Stomach (tissue), 4 donors: ENCODE measurements around the gene SPTLC2.

Experiments used
- POLR2A ChIP-seq, 4 donors: fragments of 450-650 bp; IDR thresholded peaks; one replicate each; pipeline ENCODE4 v1.6.1; 2016; ENCODE audit warnings: antibody characterized with exemption in 4 of 4, control low read depth in 2 of 4, mild to moderate bottlenecking in 1 of 4, moderate library complexity in 1 of 4
- TF ChIP-seq, protein P1 (sequence below), 7 experiments: fragments of 450-650 bp in 4 of 7; fragments of 200-600 bp in 3 of 7; sonication (generic) in 3 of 7; IDR thresholded peaks; one replicate each; pipeline ENCODE4 v1.5.1; 2016 to 2019; ENCODE audit warnings: antibody characterized with exemption in 7 of 7, control low read depth in 2 of 7, mild to moderate bottlenecking in 1 of 7

GRCh38 chr14:77579065-77579464 lies 37.4 kb downstream of the SPTLC2 start:
- TF ChIP-seq POLR2A (IDR thresholded peaks at IDR 0.05) = no peak
- TF ChIP-seq, protein P1, sequence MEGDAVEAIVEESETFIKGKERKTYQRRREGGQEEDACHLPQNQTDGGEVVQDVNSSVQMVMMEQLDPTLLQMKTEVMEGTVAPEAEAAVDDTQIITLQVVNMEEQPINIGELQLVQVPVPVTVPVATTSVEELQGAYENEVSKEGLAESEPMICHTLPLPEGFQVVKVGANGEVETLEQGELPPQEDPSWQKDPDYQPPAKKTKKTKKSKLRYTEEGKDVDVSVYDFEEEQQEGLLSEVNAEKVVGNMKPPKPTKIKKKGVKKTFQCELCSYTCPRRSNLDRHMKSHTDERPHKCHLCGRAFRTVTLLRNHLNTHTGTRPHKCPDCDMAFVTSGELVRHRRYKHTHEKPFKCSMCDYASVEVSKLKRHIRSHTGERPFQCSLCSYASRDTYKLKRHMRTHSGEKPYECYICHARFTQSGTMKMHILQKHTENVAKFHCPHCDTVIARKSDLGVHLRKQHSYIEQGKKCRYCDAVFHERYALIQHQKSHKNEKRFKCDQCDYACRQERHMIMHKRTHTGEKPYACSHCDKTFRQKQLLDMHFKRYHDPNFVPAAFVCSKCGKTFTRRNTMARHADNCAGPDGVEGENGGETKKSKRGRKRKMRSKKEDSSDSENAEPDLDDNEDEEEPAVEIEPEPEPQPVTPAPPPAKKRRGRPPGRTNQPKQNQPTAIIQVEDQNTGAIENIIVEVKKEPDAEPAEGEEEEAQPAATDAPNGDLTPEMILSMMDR (IDR thresholded peaks at IDR 0.05) = no peak
